CD14-positive monocyte (primary cell): ENCODE measurements around the gene KCNH3. TPM values are rescaled to one million over a fixed set of nuclear protein-coding genes. Genes with fewer than 3 reads are reported as not detected.

Experiments used
- DNase-seq, 3 donors: peaks; one replicate each; pipeline ENCODE4 v3.0.0-alpha.2; 2011 to 2022
- H2AFZ ChIP-seq: 2 replicates; pipeline ENCODE4 v1.6.0; 2012; ENCODE audit warnings: mild to moderate bottlenecking, low read depth, low read length, inconsistent platforms; ENCODE audit not compliant: insufficient read depth, poor library complexity, severe bottlenecking
- H3K27ac ChIP-seq, 2 donors: 1 replicate in 1 of 2; 2 replicates in 1 of 2; pipeline ENCODE4 v1.5.1; 2012 to 2013; ENCODE audit warnings: low read length in 2 of 2, control low read depth in 1 of 2, inconsistent platforms in 1 of 2, low read depth in 1 of 2, mild to moderate bottlenecking in 1 of 2
- H3K27me3 ChIP-seq, 2 donors: one replicate each; pipeline versions ENCODE4 v1.6.0 to v1.6.1; 2011 to 2013; ENCODE audit warnings: low read length in 2 of 2; ENCODE audit not compliant: control insufficient read depth in 2 of 2, insufficient read depth in 2 of 2
- H3K36me3 ChIP-seq, 2 donors: replicated peaks in 1 of 2; 1 replicate in 1 of 2; 2 replicates in 1 of 2; pipeline versions ENCODE4 v1.5.1 to v1.6.1; 2012 to 2013; ENCODE audit warnings: low read length in 2 of 2, control low read depth in 1 of 2, inconsistent platforms in 1 of 2, mild to moderate bottlenecking in 1 of 2; ENCODE audit not compliant: insufficient read depth in 2 of 2, control insufficient read depth in 1 of 2
- H3K4me1 ChIP-seq, 2 donors: 1 replicate in 1 of 2; 2 replicates in 1 of 2; pipeline versions ENCODE4 v1.5.1 to v1.6.1; 2012 to 2013; ENCODE audit warnings: low read length in 2 of 2, control low read depth in 1 of 2, inconsistent platforms in 1 of 2, mild to moderate bottlenecking in 1 of 2, moderate library complexity in 1 of 2; ENCODE audit not compliant: insufficient read depth in 2 of 2, control insufficient read depth in 1 of 2
- H3K4me2 ChIP-seq: replicated peaks from 2 replicates; pipeline ENCODE3; 2012; ENCODE audit warnings: low read length, moderate library complexity, mild to moderate bottlenecking; ENCODE audit not compliant: poor library complexity, severe bottlenecking; ENCODE audit errors: extremely low read depth
- H3K4me3 ChIP-seq, 3 experiments: fragments of 200-600 bp in 1 of 3; sonication (generic) in 1 of 3; replicated peaks in 1 of 3; 1 replicate in 2 of 3; 2 replicates in 1 of 3; pipeline ENCODE4 v1.5.1; 2011 to 2013; ENCODE audit warnings: low read length in 3 of 3, mild to moderate bottlenecking in 3 of 3, control low read depth in 2 of 3, low read depth in 2 of 3, inconsistent platforms in 1 of 3, moderate library complexity in 1 of 3
- H3K79me2 ChIP-seq: 2 replicates; pipeline ENCODE4 v1.6.0; 2012; ENCODE audit warnings: mild to moderate bottlenecking, control low read depth, inconsistent platforms, low read length, moderate library complexity; ENCODE audit not compliant: insufficient read depth
- H3K9ac ChIP-seq: 2 replicates; pipeline ENCODE4 v1.6.0; 2017; ENCODE audit warnings: low read length, mild to moderate bottlenecking; ENCODE audit not compliant: insufficient read depth, poor library complexity, severe bottlenecking
- H3K9me3 ChIP-seq, 2 donors: replicated peaks in 1 of 2; 1 replicate in 1 of 2; 2 replicates in 1 of 2; pipeline versions ENCODE4 v1.5.1 to v1.6.1; 2012 to 2013; ENCODE audit warnings: low read length in 2 of 2, control low read depth in 1 of 2; ENCODE audit not compliant: control insufficient read depth in 1 of 2, insufficient read depth in 1 of 2
- H4K20me1 ChIP-seq: 2 replicates; pipeline ENCODE4 v1.6.0; 2012; ENCODE audit warnings: mild to moderate bottlenecking, low read length, control low read depth, moderate library complexity; ENCODE audit not compliant: insufficient read depth
- H3K27ac Mint-ChIP-seq, 7 donors: one replicate each; pipeline ENCODE4 v1.8.0; 2020; ENCODE audit warnings: mild to moderate bottlenecking in 7 of 7, mixed read lengths in 7 of 7, moderate library complexity in 6 of 7, inconsistent platforms in 2 of 7
- H3K27me3 Mint-ChIP-seq, 3 donors: one replicate each; pipeline ENCODE4 v1.8.0; 2021 to 2022; ENCODE audit warnings: low read depth in 3 of 3, mild to moderate bottlenecking in 3 of 3, mixed read lengths in 3 of 3, moderate library complexity in 3 of 3, inconsistent platforms in 1 of 3
- H3K36me3 Mint-ChIP-seq, 2 donors: one replicate each; pipeline ENCODE4 v1.8.0; 2020; ENCODE audit warnings: mixed read lengths in 2 of 2, inconsistent platforms in 1 of 2, mild to moderate bottlenecking in 1 of 2
- H3K4me1 Mint-ChIP-seq: one replicate; pipeline ENCODE4 v1.8.0; 2020; ENCODE audit warnings: mild to moderate bottlenecking, mixed read lengths
- H3K4me3 Mint-ChIP-seq, 2 donors: one replicate each; pipeline ENCODE4 v1.8.0; 2020; ENCODE audit warnings: mild to moderate bottlenecking in 2 of 2, mixed read lengths in 2 of 2, moderate library complexity in 1 of 2
- H3K9me3 Mint-ChIP-seq, 7 donors: one replicate each; pipeline ENCODE4 v1.8.0; 2020 to 2022; ENCODE audit warnings: mixed read lengths in 7 of 7, mild to moderate bottlenecking in 6 of 7, moderate library complexity in 6 of 7, inconsistent platforms in 2 of 7
- WGBS: methylation state at CpG from one replicate; pipeline ENCODE4 v1.1.5; 2013; ENCODE audit warnings: missing lambda C conversion rate; ENCODE audit not compliant: insufficient coverage; 5-methylcytosine and 5-hydroxymethylcytosine counted together
- intact Hi-C, 2 donors: fragments of 100-400 bp; cut with micrococcal nuclease; formaldehyde crosslinking; loops; one replicate each; pipeline versions ENCODE4 v1.15.0 to v1.15.1; 2023
- polyA plus RNA-seq, 3 donors: library from polyadenylated mRNA; depleted of rRNA in 1 of 3; unstranded in 2 of 3; stranded (reverse) in 1 of 3; fragments of 300-500 nt in 2 of 3; fragments of >200 nt in 1 of 3; fragmentation: Illumina TruSeq in 2 of 3; gene quantifications; 1 replicate in 2 of 3; 2 replicates in 1 of 3; pipeline ENCODE4 v1.2.3, GENCODE V29; 2012 to 2021
- TF ChIP-seq, protein P1 (sequence below): fragments of 200-600 bp; IDR thresholded peaks from one replicate; pipeline ENCODE4 v1.8.0; 2022; ENCODE audit warnings: antibody characterized with exemption, mild to moderate bottlenecking

The KCNH3 gene
- polyA plus RNA-seq, 3 donors = 1.3 to 18.2 (median 3.3) TPM

DNA sequence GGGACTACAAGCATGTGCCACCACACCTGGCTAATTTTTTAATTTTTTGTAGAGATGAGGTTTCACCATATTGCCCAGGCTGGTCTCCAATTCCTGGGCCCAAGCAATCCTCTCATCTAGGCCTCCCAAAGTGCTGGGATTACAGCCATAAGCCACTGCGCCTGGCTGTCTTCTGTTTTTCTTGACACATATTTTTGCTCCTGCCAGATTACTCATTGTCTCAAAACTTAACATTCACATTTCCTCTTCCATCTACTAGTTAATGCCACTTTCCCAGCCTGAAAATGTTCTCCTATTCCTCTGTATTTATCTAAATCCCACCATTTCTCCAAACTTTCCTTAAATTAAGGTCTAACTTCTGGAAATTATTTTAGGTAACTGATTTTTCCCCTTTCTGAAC, 36.2 kb upstream of the KCNH3 start:
- TF ChIP-seq, protein P1, sequence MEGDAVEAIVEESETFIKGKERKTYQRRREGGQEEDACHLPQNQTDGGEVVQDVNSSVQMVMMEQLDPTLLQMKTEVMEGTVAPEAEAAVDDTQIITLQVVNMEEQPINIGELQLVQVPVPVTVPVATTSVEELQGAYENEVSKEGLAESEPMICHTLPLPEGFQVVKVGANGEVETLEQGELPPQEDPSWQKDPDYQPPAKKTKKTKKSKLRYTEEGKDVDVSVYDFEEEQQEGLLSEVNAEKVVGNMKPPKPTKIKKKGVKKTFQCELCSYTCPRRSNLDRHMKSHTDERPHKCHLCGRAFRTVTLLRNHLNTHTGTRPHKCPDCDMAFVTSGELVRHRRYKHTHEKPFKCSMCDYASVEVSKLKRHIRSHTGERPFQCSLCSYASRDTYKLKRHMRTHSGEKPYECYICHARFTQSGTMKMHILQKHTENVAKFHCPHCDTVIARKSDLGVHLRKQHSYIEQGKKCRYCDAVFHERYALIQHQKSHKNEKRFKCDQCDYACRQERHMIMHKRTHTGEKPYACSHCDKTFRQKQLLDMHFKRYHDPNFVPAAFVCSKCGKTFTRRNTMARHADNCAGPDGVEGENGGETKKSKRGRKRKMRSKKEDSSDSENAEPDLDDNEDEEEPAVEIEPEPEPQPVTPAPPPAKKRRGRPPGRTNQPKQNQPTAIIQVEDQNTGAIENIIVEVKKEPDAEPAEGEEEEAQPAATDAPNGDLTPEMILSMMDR = no peak
- H3K36me3 ChIP-seq = peaks cover 0 to 6% of the 10 kb centered on the region in 2 donors
- no peaks in the 10 kb centered on the region for H3K79me2 ChIP-seq
- H3K4me1 ChIP-seq = no peaks in the 10 kb centered on the region
- intact Hi-C loops = no loop called here
- WGBS = 100% methylated on average over 1 of the region's 1 CpG
- H3K36me3 Mint-ChIP-seq = peaks cover 15 to 24% of the 10 kb centered on the region in 2 donors
- H3K4me3 ChIP-seq = no peak overlapping the region
- H3K27me3 ChIP-seq = no peaks in the 10 kb centered on the region
- H3K27me3 Mint-ChIP-seq = no peaks in the 10 kb centered on the region
- peaks cover 0 to 2% (median 0%) of the 10 kb centered on the region in 7 donors for H3K9me3 Mint-ChIP-seq
- H3K4me1 Mint-ChIP-seq = no peaks in the 10 kb centered on the region
- no peaks in the 10 kb centered on the region for H4K20me1 ChIP-seq
- no peak for DNase-seq
- H3K27ac ChIP-seq = no peak overlapping the region
- no peak overlapping the region for H3K4me3 Mint-ChIP-seq
- no peak overlapping the region for H3K9ac ChIP-seq
- no peaks in the 10 kb centered on the region for H3K9me3 ChIP-seq
- no peak overlapping the region for H2AFZ ChIP-seq
- H3K27ac Mint-ChIP-seq = no peak overlapping the region
- no peak overlapping the region for H3K4me2 ChIP-seq

DNA sequence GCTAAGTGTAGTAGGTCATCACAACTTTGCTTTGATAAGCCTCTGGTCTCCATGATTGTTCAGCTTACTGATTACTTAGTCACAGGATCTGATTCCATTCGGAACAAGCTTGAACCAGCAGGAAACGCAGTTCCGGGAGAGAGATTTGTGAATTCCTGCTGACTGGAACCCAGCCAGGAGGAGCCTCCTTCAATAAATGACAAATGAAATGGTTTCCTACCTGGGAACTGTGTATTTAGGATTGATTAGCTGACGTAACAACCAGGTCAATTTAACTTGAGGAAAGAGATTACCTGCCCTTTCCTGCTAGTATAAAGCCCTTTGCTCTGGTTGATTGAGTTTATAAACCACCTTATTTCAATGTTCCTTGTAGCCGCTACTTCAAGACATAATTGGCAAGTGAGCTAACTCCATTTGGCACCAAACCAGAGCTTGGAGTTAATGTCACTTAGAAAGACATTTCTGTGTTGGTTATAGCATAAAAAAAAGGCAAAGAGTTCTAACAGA, 35.1 kb upstream of the KCNH3 start:
- Histone ChIP-seq H3K4me1 (no peaks in the 10 kb centered on the region), H3K4me2 (no peak overlapping the region), H3K27ac (no peak overlapping the region), H4K20me1 (no peaks in the 10 kb centered on the region), H3K36me3 (peaks cover 0 to 6% of the 10 kb centered on the region in 2 donors), H3K9ac (no peak overlapping the region), H2AFZ (no peak overlapping the region), H3K4me3 (no peak overlapping the region), H3K27me3 (no peaks in the 10 kb centered on the region), H3K9me3 (no peaks in the 10 kb centered on the region), H3K79me2 (no peaks in the 10 kb centered on the region)
- 98% methylated on average over 3 of the region's 5 CpGs for WGBS
- DNase-seq = no peak
- TF ChIP-seq, protein P1 = no peak
- intact Hi-C loops = no loop called here
- Mint-ChIP-seq H3K27ac (no peak overlapping the region), H3K9me3 (peaks cover 0 to 2% (median 0%) of the 10 kb centered on the region in 7 donors), H3K36me3 (peaks cover 13 to 24% of the 10 kb centered on the region in 2 donors), H3K4me1 (no peaks in the 10 kb centered on the region), H3K4me3 (no peak overlapping the region), H3K27me3 (no peaks in the 10 kb centered on the region)
